Measurements from ENCODE around the gene KCNK16.

- TF ChIP-seq CTCF (IDR thresholded peaks at IDR 0.05): no peak
- no peak for TF ChIP-seq POLR2A (IDR thresholded peaks at IDR 0.05)
Measured at GRCh38 chr6:39363280-39363679, 40.8 kb upstream of the KCNK16 start.
